ENCODE data around the gene LIN37.

Gene LIN37

DNA sequence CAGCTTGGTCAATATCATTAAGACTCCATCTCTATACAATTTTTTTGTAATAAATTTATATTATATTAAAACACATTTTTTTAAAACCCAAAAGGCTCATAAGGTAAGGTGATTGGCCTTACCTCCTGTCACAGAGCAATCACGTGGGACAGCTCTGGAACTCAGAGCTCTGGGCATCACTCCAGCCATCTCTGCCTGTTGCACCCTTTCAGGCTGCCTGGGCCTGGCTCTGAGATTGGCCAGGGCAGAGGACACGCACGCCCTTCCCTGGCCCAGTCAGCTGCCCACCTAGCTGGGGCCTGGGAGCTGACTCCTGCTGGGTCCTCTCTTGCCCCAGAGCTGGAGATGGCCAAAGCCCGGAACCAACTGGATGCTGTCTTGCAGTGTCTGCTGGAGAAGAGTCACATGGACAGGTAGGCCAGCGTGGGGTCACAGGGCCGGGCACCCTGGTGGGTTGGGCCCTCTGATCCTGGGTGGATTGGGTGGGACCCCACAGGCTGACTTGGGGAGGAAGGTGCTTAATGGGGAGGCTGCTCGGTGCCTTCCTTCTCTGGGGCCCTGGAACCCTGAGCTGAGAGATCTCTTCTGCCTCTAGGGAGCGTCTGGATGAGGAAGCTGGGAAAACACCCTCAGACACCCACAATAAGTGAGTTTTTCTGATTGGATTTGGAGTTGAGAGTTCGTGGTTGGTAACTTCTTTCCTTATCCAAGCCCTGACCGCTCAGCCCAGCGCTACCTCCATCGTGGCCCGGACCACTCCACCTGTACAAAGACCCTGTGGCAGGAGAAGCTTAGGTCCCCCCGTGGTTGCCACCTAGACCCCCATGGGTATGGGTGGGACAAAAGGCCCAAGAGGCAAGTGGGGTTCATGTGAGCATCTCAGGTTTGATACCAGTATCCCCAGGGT is 3.7 kb downstream of the LIN37 start:
- no peak for FAIRE-seq
- DNase-seq (ENCODE audit: low spot score) = no peak

DNA sequence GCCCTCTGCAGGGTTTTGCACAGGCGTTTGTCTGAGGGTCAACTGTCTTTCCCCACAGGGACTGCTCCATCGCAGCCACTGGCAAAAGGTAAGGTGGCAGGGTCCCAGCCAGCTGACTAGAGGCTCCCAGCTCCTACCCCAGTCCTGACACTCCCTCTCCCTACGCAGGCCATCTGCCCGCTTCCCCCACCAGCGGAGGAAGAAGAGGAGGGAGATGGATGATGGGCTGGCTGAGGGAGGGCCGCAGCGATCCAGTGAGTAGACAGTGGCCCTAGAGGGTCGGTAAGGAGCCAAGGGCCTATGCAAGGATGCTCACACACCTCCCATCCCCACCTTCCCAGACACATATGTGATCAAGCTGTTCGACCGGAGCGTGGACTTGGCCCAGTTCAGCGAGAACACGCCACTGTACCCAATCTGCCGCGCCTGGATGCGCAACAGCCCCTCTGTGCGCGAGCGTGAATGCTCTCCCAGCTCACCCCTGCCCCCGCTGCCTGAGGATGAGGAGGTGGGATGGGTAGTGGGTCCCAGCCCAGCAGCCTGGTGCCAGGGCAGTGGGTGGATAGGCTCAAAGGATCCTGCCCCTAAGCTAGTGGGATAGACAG is 4.5 kb downstream of the LIN37 start:
- DNase-seq (ENCODE audit: low spot score) (no peak), FAIRE-seq (no peak)

GRCh38 chr19:35753634-35754369 is 5.4 kb downstream of the LIN37 start:
- DNase-seq (ENCODE audit: low spot score) (no peak), FAIRE-seq (no peak)

DNA sequence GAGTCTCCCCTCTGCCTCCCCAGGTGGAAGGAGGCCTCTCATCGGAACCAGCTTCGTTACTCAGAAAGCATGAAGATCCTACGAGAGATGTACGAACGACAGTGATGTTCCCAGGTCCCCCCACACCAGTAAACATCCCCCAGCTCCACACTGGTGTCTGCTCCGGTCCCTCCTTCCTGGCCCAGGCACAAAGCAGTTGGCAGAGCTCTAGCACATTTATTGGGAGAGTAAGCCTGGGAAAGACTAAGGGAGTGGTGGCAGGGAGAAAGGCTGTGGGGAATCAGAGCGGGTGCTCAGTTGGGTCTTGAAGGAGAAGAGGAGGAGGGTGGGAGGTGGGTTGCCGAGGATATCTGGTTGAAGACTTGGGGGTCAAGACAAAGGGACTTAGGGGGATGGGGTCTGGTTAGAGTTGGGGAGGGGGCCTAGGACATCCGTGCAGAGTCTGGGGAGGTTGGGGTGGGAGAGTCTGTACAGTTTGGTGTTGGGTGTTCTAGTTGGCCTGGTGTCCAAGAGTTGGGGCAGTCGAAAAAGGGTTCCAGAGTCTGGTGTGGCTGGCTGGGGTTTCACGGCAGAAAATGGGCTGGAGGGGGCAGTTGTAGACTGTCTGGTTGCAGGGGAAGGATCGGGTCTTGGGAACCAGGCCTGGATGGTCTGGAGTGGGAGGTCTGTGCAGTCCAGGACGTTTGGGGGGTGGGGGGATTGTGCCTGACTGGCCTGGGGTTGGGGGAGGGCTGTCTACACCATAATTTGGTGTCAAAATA is 6.2 kb downstream of the LIN37 start:
- FAIRE-seq = no peak
- DNase-seq (ENCODE audit: low spot score) = no peak

DNA sequence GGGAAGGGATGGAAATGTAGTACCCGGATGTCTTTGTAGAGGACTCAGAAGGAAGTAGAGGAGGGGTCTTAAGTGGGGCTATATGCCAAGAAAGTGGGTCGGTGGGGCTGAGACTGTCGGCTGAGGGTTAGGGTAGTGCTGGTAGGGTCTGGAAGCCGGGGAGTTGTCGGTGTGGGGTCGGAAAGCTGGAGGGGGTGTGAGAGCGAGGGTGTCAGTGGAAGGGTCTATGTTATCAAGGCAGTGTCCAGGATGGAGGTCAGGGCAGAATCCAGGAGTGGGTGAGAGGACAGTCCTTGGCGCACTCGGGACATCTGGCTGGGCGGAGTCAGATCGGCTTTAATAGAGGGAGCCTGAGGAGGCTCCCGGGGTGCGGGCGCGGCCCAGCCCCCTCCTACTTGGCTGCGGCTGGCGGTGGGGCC is 6.8 kb downstream of the LIN37 start:
- no peak for DNase-seq (ENCODE audit: low spot score)
- FAIRE-seq = no peak

DNA sequence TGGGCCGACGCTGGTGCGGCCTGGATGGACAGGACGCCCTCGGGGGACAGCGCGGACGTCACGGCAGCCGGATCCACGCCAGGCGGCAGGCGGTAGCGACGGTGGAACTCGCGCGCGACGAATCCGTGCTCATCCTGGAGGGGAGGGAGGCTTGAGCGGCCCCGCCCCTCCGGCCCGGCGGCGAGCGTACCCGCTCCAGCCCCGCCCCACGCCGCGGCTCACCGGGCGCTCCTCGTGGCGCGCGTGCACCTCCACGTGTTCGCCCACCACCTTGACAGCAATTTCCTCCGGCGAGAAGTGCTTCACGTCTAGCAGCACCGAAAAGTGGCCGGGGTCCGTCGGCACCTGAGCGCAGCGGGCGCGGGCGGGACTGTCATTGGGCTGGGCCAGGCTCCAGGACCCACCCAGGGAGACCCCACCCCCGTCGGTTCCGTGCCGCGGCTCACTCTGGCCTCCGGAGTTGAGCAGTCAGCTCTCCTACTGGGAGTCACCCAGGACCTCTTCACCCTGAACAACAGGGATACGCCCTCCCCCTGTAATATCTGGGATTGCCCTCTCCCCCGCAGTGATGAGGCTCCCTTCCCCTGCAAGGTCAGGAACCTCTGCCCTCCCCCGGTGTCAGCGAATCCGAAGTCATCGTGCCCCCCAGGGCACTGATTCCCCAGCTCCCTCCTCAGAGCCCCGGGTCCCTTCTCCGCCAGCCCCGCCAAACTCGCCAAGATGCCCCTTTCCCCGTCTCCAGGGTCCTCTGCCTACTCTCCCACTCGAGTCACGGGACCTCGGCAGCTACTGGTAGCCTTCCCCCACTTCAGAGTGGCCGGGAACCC is 7.4 kb downstream of the LIN37 start:
- FAIRE-seq (no peak), DNase-seq (ENCODE audit: low spot score) (no peak)

GRCh38 chr19:35756377-35757230 is 8.2 kb downstream of the LIN37 start, which contains the start of gene HSPB6:
Gene HSPB6, minus strand, starts transcription at chr19:35757029. Its CDS starts 21 bp downstream, at chr19:35757008.
- no peak for DNase-seq (ENCODE audit: low spot score)

DNA sequence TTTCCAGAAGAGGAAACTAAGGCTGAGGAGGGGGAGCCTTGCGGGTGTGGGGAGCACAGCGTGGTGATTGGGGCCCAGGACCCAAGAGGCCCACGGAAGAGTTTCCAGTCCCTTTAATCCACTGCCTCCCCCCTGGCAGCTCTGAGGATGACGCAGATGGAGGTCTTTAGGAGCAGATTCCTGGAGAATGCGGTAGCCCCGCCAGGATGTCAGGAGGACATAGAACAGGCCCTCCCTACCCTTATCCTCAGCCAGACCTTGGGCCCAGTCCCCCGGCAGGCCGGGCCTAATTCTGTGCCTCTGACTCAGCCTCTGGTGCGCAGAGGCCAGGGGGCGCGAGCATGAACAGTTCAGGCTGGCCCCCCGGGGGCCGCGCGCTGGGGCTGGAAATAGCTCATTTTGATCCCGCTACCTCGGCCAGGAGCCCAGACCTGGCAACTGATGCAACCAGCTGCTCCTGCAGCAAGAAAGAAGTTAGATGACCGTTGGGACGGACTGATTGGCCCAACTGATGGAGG is 8.9 kb downstream of the LIN37 start:
- DNase-seq (ENCODE audit: low spot score) = peak; percentile 44
- no peak for FAIRE-seq

More at GRCh38 chr19:35756377-35757230, 8.2 kb downstream of the LIN37 start, which contains the start of gene HSPB6:
- FAIRE-seq = no peak

GRCh38 chr19:35757749-35758608 is 9.6 kb downstream of the LIN37 start, which contains the start of gene PROSER3:
Gene PROSER3, plus strand, starts transcription at chr19:35758176. Its CDS starts 40 bp downstream, at chr19:35758216.
- peak; percentile 99 for DNase-seq (ENCODE audit: low spot score)
- FAIRE-seq = peak; percentile 96

GRCh38 chr19:35759697-35760096 is 11.3 kb downstream of the LIN37 start:
- DNase-seq (ENCODE audit: low spot score) = no peak
- FAIRE-seq = no peak

GRCh38 chr19:35760711-35761349 is 12.5 kb downstream of the LIN37 start:
- DNase-seq (ENCODE audit: low spot score) (no peak), FAIRE-seq (no peak)

DNA sequence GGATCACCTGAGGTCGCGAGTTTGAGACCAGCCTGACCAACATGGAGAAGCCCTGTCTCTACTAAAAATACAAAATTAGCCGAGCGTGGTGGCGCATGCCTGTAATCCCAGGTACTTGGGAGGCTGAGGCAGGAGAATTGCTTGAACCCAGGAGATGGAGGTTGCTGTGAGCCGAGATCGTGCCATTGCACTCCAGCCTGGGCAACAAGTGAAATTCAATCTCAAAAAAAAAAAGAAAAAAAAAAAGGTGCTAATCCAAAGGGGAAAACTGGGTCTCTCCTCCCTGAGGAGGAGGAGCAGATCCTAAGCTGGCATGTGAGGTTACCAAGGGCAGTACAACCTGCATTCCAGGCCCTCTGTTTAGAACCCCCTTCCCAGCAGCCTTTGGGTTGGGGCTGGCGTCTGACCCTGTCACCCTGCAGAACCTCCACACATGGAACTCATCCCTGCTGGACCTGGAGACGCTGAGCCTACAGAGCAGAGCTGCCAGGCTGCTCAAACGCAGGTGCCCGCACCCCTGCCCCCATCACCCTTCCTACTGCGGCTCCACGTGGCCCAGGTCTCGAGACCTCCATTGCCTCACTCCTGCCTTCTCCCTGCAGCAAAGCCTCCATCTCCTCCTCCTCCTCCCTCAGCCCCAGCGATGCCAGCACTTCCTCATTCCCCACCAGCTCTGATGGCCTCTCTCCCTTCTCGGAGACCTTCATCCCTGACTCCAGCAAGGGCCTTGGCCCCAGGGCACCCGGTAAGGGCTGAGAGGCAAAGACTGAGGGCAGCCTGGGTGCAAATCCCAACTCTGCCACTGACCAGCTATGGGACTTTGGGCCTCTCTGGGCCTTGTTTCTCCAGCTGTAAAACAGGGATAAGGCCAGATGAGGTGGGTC is 16.3 kb downstream of the LIN37 start:
- peak; percentile 35 for FAIRE-seq

GRCh38 chr19:35766571-35767104 is 18.3 kb downstream of the LIN37 start:
- no peak for DNase-seq (ENCODE audit: low spot score)
- FAIRE-seq = no peak

More for the DNA sequence above, 16.3 kb downstream of the LIN37 start:
- no peak for DNase-seq (ENCODE audit: low spot score)

DNA sequence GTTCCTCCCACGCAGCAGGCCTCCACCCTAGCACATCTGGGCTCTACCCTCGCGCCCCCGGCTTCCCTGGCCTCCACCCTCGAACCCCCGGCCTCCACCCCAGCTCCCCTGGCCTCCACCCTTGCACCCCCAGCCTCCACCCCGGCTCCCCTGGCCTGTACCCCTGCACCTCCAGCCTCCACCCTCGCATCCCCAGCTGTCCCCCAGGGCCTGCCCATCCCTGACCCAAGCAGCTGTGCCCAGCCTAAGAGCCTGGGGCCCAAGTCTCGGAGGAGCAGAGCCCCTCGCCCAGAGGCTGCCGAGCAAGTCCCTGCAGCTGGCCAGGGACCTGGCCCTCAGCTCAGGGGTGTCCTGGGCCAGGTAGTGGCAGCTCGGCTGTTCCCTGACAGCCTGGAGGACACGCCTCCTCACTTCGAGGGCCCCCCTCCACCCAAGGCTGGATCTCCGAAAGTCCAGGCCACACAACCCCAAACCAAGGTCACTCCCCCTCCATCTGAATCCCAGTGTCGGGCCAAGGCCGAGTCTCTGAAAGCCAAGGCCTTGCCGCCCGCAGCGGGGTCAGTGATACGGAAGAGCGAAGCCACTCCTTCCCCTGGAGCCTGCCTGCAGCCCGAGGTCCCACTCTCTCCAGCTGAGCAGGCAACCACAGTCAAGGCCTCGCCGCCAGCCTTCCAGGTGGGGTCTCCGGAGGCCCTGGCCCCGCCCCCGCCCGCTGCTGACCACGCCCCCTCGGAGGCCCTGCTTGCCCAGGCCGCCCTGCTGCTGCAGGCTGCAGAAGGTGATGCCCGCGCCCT is 19.1 kb downstream of the LIN37 start:
- DNase-seq (ENCODE audit: low spot score) (no peak), FAIRE-seq (no peak)

DNA sequence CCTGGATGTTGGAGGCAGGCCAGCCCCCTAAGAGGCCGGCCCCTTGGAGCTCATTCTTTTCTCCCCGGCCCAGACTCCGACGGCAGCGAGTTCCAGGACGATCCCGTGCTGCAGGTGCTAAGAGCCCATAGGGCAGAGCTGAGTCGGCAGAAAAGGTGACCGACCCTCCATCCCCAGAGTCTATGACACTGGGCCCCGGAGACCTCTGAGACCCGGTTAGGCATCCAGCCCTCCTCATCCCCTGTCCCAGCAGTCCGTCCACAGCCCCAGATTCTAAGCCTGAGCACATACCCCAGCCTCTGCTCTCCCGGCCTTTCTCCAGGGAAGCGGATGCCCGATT is 19.7 kb downstream of the LIN37 start:
- DNase-seq (ENCODE audit: low spot score) (no peak), FAIRE-seq (no peak)
